B cell (primary cell): ENCODE measurements around the gene MRPS9. TPM values are rescaled to one million over a fixed set of nuclear protein-coding genes. Genes with fewer than 3 reads are reported as not detected.

Experiments used
- ATAC-seq: fragments of 200-7000 bp; cut with Tn5 transposase; one replicate; pipeline ENCODE4 v1.10.0; 2021; ENCODE audit warnings: low read depth, mild to moderate bottlenecking, moderate number of reproducible peaks, moderate library complexity
- CTCF ChIA-PET: fragments of 350-600 bp; sonication (Branson Sonifier 250); formaldehyde crosslinking; loops from one replicate; lab custom pipeline; 2021; ENCODE audit warnings: antibody characterized with exemption, inconsistent platforms; lab: Charles Lee
- POLR2A ChIA-PET: fragments of 350-600 bp; sonication (Branson Sonifier 250); formaldehyde crosslinking; loops from one replicate; lab custom pipeline; 2021; ENCODE audit warnings: antibody characterized with exemption; lab: Charles Lee
- DNase-seq: peaks from one replicate; pipeline ENCODE4 v3.0.0; 2013
- H2AFZ ChIP-seq: 2 replicates; pipeline ENCODE4 v1.6.1; 2012; ENCODE audit warnings: mild to moderate bottlenecking, low read depth, low read length; ENCODE audit not compliant: insufficient read depth, poor library complexity, severe bottlenecking
- H3K27ac ChIP-seq, 2 donors: 1 replicate in 1 of 2; 2 replicates in 1 of 2; pipeline ENCODE4 v1.5.1; 2012 to 2013; ENCODE audit warnings: low read length in 2 of 2, mild to moderate bottlenecking in 2 of 2, moderate library complexity in 1 of 2
- H3K27me3 ChIP-seq, 4 experiments: fragments of 200-600 bp in 1 of 4; sonication (generic) in 1 of 4; replicated peaks in 1 of 4; 1 replicate in 2 of 4; 2 replicates in 2 of 4; pipeline versions ENCODE4 v1.6.1 to v1.7.0; 2013 to 2016; ENCODE audit warnings: low read length in 3 of 4, mild to moderate bottlenecking in 2 of 4, mixed read lengths in 1 of 4, moderate library complexity in 1 of 4; ENCODE audit not compliant: insufficient read depth in 4 of 4, control insufficient read depth in 3 of 4; ENCODE audit errors: control extremely low read depth in 1 of 4
- H3K36me3 ChIP-seq, 2 experiments: replicated peaks in 1 of 2; 1 replicate in 1 of 2; 2 replicates in 1 of 2; pipeline versions ENCODE4 v1.6.1 to v1.7.1; 2013; ENCODE audit warnings: low read length in 1 of 2; ENCODE audit not compliant: insufficient read depth in 2 of 2, control insufficient read depth in 1 of 2; ENCODE audit errors: control extremely low read depth in 1 of 2, extremely low read depth in 1 of 2
- H3K4me1 ChIP-seq, 2 donors: fragments of 200-600 bp in 1 of 2; sonication (generic) in 1 of 2; 1 replicate in 1 of 2; 2 replicates in 1 of 2; pipeline versions ENCODE4 v1.5.1 to v1.6.1; 2013 to 2017; ENCODE audit warnings: low read length in 2 of 2; ENCODE audit not compliant: control insufficient read depth in 2 of 2, insufficient read depth in 2 of 2
- H3K4me2 ChIP-seq: replicated peaks from 2 replicates; pipeline ENCODE3; 2012; ENCODE audit warnings: mild to moderate bottlenecking, low read depth, low read length; ENCODE audit not compliant: poor library complexity, severe bottlenecking
- H3K4me3 ChIP-seq, 5 experiments: fragments of 200-600 bp in 1 of 5; sonication (generic) in 1 of 5; 1 replicate in 3 of 5; 2 replicates in 2 of 5; pipeline versions ENCODE4 v1.5.1 to v1.7.0; 2011 to 2016; ENCODE audit warnings: low read length in 4 of 5, mild to moderate bottlenecking in 4 of 5, low read depth in 2 of 5, control low read depth in 1 of 5, moderate library complexity in 1 of 5; ENCODE audit not compliant: insufficient read depth in 1 of 5; ENCODE audit errors: control extremely low read depth in 1 of 5, extremely low read depth in 1 of 5
- H3K79me2 ChIP-seq: fragments of 200-600 bp; sonication (generic); one replicate; pipeline ENCODE4 v1.6.0; 2016; ENCODE audit warnings: low read length; ENCODE audit not compliant: control insufficient read depth, insufficient read depth
- H3K9ac ChIP-seq: fragments of 200-600 bp; sonication (generic); 2 replicates; pipeline ENCODE4 v1.6.1; 2017; ENCODE audit warnings: mild to moderate bottlenecking, low read length, moderate library complexity
- H3K9me3 ChIP-seq, 3 donors: one replicate each; pipeline versions ENCODE4 v1.6.1 to v1.7.1; 2013; ENCODE audit warnings: low read length in 2 of 3; ENCODE audit not compliant: control insufficient read depth in 2 of 3, insufficient read depth in 1 of 3; ENCODE audit errors: control extremely low read depth in 1 of 3
- H4K20me1 ChIP-seq: 2 replicates; pipeline ENCODE4 v1.6.0; 2012; ENCODE audit warnings: mild to moderate bottlenecking, low read length; ENCODE audit not compliant: insufficient read depth, control insufficient read depth, poor library complexity, severe bottlenecking
- H3K27ac Mint-ChIP-seq: one replicate; pipeline ENCODE4 v1.8.0; 2021; ENCODE audit warnings: mixed read lengths
- H3K27me3 Mint-ChIP-seq: one replicate; pipeline ENCODE4 v1.8.0; 2021; ENCODE audit warnings: mixed read lengths
- H3K4me1 Mint-ChIP-seq: one replicate; pipeline ENCODE4 v1.8.0; 2021; ENCODE audit warnings: mixed read lengths
- H3K4me3 Mint-ChIP-seq: one replicate; pipeline ENCODE4 v1.8.0; 2021; ENCODE audit warnings: mixed read lengths
- H3K9me3 Mint-ChIP-seq: one replicate; pipeline ENCODE4 v1.8.0; 2022; ENCODE audit warnings: mixed read lengths; ENCODE audit not compliant: insufficient read depth
- CTCF ChIP-seq: fragments of 200-600 bp; IDR thresholded peaks from one replicate; pipeline ENCODE4 v1.8.0; 2022; ENCODE audit warnings: antibody characterized with exemption, mild to moderate bottlenecking
- EZH2 ChIP-seq: IDR thresholded peaks from 2 replicates; pipeline ENCODE4 v1.6.1; 2012; ENCODE audit warnings: borderline replicate concordance, low read depth, mild to moderate bottlenecking, moderate library complexity, low read length; ENCODE audit not compliant: insufficient read depth, poor library complexity, severe bottlenecking
- WGBS: methylation state at CpG from one replicate; pipeline ENCODE4 v1.1.5; 2013; ENCODE audit warnings: missing lambda C conversion rate; ENCODE audit not compliant: insufficient coverage; 5-methylcytosine and 5-hydroxymethylcytosine counted together
- intact Hi-C: fragments of 100-400 bp; cut with micrococcal nuclease; formaldehyde crosslinking; loops from one replicate; pipeline ENCODE4 v1.10.0; 2022
- polyA plus RNA-seq: library from polyadenylated mRNA; depleted of rRNA; stranded (reverse); fragments of >200 nt; gene quantifications from 2 replicates; pipeline ENCODE4 v1.2.3, GENCODE V29; 2012
- total RNA-seq, 2 donors: library from RNA; stranded (reverse); fragments of 120-200 nt in 1 of 2; gene quantifications; 1 replicate in 1 of 2; 2 replicates in 1 of 2; pipeline versions ENCODE4 v1.2.3 to v1.2.4, GENCODE V29; 2013 to 2022

Gene MRPS9
- total and polyA plus RNA-seq, 2 donors (not counting 1 experiment from before 2014, with no cell fraction given) = 13.0 to 19.8 TPM

GRCh38 chr2:105038383-105039061, 653 bp downstream of the MRPS9 start:
- H3K27me3 Mint-ChIP-seq = no peaks in the 10 kb centered on the region
- Histone ChIP-seq H3K79me2 (peaks cover 19% of the 10 kb centered on the region), H3K36me3 (peaks cover 0 to 2% of the 10 kb centered on the region in 2 experiments), H3K4me3 (peak overlapping the region; percentile 76 to 96 (median 84)), H3K9ac (peak overlapping the region; percentile 92), H3K27me3 (no peaks in the 10 kb centered on the region), H3K4me1 (peaks cover 12 to 16% of the 10 kb centered on the region in 2 donors), H2AFZ (peak overlapping the region; percentile 99), H3K4me2 (peak overlapping the region; percentile 93), H4K20me1 (no peaks in the 10 kb centered on the region), H3K9me3 (no peaks in the 10 kb centered on the region), H3K27ac (peak overlapping the region; percentile 55 to 80)
- peaks cover 35% of the 10 kb centered on the region for H3K4me1 Mint-ChIP-seq
- TF ChIP-seq CTCF (no peak), EZH2 (no peak)
- no peak for DNase-seq
- POLR2A ChIA-PET = interaction anchor here (1.0 kb wide), 1 partner anchor 62 kb away, joined by 8 read pairs; no protein-coding TSS in a partner anchor
- no peak for ATAC-seq
- intact Hi-C loops = loop anchor here (5.0 to 10.0 kb wide), 2 partner anchors 104 to 1156 kb away; partner anchors contain the start of gene UXS1
- no peaks in the 10 kb centered on the region for H3K9me3 Mint-ChIP-seq
- H3K27ac Mint-ChIP-seq = peak overlapping the region; percentile 99
- CTCF ChIA-PET = interaction anchor here (0.7 to 1.6 kb wide), 4 partner anchors 10 to 100 kb away, joined by 3 to 11 read pairs (median 6); no protein-coding TSS in a partner anchor
- WGBS = 10% methylated on average over 15 of the region's 17 CpGs
- H3K4me3 Mint-ChIP-seq = peak overlapping the region; percentile 100

- Mint-ChIP-seq H3K27ac (no peak overlapping the region), H3K9me3 (no peaks in the 10 kb centered on the region), H3K4me3 (peak overlapping the region; percentile 24), H3K4me1 (peaks cover 35% of the 10 kb centered on the region), H3K27me3 (no peaks in the 10 kb centered on the region)
- peaks cover 0 to 2% of the 10 kb centered on the region in 2 experiments for H3K36me3 ChIP-seq
- H4K20me1 ChIP-seq = no peaks in the 10 kb centered on the region
- H3K27me3 ChIP-seq = no peaks in the 10 kb centered on the region
- no peak overlapping the region for H2AFZ ChIP-seq
- no peaks in the 10 kb centered on the region for H3K9me3 ChIP-seq
- no peak overlapping the region for H3K9ac ChIP-seq
- H3K4me3 ChIP-seq = no peak overlapping the region
- peaks cover 19% of the 10 kb centered on the region for H3K79me2 ChIP-seq
- no peak overlapping the region for H3K4me2 ChIP-seq
- intact Hi-C loops = loop anchor here (5.0 to 10.0 kb wide), 2 partner anchors 103 to 1155 kb away; partner anchors contain the start of gene UXS1
- DNase-seq = no peak
- no peak for ATAC-seq
- POLR2A ChIA-PET = no interaction called here
- H3K27ac ChIP-seq = no peak overlapping the region
- CTCF ChIA-PET = interaction anchor here (0.7 kb wide), 1 partner anchor 628 kb away, joined by 3 read pairs; no protein-coding TSS in a partner anchor
- peaks cover 12 to 16% of the 10 kb centered on the region in 2 donors for H3K4me1 ChIP-seq
- TF ChIP-seq EZH2 (no peak), CTCF (no peak)
Observed at GRCh38 chr2:105039559-105039958, 1.7 kb downstream of the MRPS9 start.
